ENCODE data around the gene GALR3.
"Not testable (repeated sequence)": the region's sequence is repeated elsewhere in the genome, so short reads cannot be mapped to it uniquely, and the experiment has no call there.

Gene GALR3, protein sequence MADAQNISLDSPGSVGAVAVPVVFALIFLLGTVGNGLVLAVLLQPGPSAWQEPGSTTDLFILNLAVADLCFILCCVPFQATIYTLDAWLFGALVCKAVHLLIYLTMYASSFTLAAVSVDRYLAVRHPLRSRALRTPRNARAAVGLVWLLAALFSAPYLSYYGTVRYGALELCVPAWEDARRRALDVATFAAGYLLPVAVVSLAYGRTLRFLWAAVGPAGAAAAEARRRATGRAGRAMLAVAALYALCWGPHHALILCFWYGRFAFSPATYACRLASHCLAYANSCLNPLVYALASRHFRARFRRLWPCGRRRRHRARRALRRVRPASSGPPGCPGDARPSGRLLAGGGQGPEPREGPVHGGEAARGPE

DNA sequence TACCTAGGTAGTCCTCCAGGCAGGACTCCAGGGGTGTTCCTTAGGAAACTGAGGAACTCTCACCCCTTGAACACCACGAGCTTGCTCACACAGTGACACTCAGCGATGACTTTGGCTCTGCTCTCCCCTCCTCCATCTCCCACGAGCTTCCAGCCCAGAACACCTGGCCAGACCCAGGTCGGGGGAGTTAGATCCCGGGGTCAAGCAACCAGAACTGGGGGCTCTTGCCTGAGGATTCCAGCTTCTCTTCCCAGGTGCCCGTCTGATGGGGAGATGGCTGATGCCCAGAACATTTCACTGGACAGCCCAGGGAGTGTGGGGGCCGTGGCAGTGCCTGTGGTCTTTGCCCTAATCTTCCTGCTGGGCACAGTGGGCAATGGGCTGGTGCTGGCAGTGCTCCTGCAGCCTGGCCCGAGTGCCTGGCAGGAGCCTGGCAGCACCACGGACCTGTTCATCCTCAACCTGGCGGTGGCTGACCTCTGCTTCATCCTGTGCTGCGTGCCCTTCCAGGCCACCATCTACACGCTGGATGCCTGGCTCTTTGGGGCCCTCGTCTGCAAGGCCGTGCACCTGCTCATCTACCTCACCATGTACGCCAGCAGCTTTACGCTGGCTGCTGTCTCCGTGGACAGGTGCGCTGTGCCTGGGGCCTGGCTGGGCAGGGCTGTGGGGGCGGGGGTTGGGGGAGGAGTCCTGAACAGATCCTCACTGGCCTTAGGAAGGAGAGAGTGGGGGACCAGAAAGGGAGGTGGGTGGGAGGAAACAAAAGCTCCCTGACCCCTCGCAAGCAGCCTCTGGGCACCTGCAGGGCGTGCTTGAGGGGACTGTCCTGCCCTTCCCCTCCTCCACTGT lies at the start of gene GALR3:
Gene GALR3, plus strand, starts transcription at position 249 of the 852 bp plus-strand sequence. Its CDS starts 25 bp downstream, at position 274.
- DNase-seq = no peak

DNA sequence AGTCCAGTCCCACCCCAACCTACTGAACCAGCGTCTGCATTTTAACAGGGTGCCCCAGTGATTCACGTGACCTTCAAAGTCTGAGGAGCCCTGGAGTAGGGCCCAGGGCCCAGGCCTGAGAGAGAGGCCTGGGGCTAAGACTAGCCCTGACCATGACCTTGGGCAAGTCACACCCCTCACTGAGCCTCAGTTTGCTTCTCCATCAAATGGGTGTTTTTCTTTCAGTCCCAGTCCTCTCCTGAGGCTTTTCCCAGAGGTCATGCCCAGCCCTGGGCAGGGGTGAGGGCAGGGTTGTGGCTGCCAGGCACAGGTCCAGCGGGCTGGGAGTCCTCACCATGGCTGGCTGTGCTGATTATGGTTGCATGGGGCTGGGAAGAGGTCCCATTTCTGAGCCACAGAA lies 48.5 kb upstream of the GALR3 start:
- DNase-seq = no peak

DNA sequence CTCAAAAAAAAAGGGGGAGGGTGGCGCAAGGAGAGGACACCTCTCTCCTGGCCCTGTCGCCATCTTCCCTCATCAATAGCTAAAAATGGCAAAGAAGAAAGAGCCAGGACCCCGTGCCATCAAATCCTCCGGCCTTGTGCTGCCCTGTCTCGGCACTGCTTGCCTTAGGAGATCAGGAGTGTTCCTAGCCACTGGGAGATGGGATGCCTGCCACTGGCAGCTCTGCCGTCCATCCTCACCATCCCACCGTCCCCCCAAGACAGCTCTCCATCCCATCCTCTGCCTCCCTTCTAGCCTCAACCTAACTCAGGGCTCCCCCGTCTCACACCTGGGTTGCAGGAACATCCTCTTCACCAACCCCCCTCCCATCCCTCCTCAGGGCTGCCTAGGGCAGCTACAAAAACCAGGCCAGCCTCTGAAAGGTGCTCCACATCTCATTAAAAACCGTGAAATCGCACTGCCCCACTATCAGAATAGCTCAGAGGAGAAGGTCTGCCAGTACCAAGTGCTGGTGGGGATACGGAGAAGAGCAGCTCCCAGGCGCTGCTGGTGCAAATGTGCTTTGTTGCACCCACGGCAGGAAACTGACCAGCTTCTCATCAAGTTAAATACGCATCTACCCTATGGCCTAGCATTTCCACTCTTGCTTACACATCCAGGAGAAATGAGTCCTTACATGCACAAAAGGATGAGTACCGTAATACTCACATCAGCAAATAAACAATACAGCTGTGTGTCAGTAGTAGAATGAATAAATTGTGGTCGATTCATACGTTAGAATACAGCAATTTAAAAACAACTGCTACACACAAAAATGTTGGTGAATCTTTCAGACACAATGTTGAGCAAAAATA lies 47.2 kb upstream of the GALR3 start:
- DNase-seq = no peak

DNA sequence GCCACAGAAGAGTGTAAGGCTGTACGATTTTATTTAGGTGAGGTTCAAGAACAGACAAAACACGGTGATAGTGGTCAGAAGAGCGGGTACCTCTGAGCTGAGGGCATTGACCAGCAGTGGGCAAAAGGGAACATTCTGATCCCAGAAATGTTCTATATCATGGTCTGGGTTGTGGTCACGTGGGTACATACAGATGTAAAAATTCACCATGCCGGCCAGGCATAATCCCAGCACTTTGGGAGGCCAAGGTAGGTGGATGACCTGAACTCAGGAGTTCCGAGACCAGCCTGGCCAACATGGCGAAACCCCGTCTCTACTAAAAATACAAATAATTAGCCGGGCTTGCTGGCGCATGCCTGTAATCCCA lies 46.6 kb upstream of the GALR3 start:
- DNase-seq = no peak

DNA sequence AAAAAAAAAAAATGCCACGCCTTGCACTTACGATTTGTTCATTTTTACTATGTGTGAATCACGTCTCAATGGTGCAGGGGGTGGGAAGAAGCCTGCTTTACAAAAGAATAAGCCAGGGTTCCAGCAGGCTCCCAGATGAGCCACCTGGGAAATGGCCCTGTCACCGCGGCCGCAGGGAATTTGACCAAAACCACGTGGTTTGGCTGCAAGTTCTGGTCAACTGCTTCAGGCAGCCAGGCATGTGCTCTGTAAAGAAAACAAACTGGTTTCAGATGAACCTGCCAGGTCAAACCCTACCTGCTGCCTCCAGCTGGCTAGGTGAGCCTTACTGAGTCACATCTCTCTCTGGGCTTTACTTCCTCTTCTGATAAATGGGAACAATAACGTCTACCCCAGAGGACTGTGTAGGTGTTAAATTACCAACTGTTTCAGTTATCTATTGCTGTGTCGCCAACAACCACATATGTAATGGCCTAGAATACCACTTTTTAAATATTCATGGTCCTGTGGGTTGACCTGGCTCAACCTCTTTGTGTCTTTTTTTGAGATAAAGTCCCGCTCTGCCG lies 46.0 kb upstream of the GALR3 start:
- no peak for DNase-seq

DNA sequence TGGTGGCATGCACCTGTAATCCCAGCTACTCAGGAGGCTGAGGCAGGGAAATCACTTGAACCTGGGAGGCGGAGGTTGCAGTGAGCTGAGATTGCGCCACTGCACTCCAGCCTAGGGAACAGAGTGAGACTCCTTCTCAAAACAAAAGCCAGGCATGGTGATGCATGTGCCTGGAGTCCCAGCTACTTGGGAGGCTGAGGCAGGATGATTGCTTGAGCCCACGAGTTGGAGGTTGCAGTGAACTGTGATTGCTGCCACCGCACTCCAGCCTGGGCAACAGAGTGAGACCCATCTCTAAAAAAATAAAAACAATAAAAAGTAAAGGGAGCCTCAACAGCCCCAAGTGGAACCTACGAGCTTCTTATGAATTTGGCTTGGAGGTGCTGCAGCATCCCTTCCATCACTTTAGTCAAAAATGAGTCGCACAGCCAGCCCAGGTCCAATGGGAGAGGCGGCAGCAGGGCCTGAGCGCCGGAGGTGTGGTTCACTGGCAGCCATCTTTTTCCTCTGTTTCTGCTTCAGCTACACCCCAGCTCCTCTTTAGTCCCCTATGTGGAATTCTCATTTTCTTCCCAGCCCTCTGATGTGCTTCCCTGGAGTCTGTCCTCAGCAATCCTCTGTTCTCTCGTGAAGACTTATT lies 44.7 kb upstream of the GALR3 start:
- no peak for DNase-seq

DNA sequence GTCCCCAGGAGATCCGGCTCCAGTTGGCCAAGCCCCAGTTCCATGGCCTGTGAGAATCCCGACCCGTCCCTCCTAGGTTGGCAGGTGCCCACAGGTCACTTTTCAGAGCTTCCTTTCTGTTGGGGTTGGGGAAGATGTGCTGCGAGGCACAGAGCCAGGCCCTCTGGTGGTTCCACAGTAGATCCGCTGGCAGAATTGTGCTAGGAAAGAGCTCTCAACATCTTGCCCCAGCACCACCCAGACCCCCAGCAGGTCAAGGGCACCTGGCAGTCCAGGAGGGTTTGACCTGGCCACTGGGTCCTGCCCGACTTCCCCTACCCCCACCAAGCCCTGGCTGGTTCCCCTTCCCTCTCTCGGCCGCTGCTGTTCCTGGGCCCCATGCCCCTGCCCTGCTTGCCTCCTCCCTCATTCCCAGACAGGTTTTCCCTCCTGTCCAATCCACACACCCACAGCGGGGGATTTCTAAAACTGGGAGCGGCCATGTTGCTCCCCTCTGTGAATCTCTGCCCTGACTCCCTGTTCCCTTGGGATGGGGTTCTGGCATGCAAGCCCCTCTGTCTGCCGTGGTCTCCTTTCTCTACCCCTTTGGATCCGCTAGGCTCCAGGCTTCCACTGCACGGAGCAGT lies 41.6 kb upstream of the GALR3 start:
- no peak for DNase-seq

DNA sequence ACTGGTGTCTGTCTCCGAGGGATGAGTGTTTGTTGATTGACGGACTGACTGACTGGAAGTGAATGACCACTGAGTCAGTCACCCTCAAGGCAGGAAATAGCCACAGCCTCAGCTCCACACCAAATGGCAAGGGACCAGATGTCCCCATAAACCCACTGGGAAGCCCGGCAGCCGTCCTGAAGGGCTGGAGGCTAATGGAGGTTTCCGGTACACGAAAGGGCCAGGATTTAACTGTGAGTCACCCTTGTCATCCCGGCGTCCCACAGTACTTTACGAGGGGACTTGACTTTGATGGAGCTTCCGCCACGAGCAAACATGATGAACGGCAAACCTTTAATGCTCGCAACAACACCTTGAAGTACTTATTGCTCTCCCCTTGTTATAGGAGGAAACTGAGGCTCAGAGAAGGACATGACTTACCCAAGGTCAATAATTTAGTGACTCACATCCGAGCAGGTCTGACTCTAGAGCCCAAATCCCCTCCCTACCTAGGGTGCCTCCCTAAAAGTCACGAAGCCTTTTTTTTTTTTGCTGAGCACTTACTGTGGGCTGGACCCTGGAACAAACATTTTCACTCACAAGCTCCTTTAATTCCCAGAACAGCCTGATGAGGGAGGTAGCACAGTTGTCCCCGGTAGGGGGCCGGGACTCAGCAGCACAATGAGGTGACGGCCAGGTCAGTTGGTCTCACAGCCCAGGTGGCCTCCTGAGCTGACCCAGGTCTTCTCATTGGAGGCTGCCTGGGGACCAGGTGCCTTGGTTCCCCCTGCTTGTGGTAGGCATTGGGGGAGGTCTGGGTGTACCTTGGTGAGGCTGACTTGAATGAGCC lies 40.6 kb upstream of the GALR3 start:
- no peak for DNase-seq

DNA sequence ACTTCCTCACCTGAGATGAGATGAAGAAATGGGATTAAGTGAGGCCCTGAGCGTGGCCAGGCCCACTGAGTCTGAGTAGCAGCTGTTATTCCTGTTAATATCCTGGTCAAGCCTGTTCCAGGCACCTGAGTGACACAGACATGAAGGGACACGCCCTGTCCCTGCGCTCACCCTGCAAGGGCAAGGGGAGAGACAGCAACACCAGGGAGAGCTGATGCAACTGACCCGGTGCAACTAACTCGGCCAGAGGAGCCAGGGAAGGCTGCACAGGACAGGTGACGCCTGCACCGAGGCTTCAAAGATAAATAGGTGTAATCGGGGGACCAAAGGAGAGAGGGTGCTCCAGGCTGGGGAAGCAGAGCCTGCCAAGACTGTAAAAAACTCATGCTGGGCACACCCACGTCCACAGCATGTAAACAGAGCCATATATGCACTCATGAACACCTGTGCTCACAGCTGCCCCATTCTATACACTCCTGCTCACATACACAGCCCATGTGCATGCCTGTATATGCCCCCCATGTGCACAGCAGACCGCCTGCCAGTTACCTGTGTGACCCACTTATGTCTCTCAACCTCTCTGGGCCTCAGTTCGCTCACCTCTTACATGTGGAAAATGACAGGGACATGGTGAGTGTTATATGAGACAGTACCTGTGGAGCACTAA lies 38.2 kb upstream of the GALR3 start:
- DNase-seq = no peak

DNA sequence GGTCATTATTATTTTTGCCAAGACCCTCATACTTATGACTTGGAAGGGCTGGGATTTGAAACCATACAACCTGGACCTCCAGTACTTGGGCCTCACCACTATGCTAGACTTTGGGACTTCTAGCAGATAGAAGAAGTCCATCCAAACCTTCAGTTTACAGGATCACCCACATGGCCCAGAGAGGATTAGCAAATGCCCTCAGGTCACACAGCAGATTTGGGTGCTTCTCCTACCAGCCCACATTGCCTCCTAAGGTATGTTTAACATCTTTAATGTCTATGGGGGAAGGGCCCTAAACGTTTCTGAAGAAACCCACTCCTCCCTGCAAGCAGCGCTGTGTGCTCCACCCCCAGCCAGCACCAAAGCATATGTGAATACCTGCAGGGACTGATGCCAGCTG lies 32.9 kb upstream of the GALR3 start:
- no peak for DNase-seq

DNA sequence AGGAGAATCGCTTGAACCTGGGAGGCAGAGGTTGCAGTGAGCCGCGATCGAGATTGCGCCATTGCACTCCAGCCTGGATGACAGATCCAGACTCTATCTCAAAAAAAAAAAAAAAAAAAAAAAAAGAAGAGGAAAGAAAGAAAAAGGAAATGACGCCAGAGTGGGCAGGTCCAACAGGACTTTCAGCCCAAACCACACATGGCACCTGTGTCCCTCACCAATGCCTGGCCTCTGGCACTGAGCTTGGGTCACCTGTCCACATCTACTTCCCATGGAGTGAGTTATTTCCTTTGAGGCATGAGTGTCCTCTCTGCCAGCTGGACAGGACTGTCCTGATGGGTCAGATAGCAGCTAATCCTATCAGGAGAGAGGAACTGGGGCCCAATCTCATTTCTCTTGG lies 30.7 kb upstream of the GALR3 start:
- no peak for DNase-seq

DNA sequence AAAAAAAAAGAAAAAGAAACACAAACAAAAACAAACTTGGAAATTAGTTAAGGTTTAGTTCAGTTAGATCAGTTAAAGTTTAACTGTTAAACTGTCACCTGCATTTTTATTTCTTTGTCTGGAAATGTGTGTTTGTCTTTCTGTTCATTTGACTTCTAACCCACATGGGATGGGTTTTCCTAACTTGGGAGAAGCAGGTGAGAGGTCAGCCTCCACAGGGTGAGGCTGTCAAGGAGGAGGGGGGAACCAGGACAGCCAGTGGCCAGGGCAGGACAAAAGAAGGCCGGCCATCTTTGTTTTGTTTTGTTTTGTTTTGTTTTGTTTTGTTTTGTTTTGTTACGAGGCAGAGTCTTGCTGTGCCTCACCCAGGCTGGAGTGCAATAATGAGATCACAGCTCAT lies 28.8 kb upstream of the GALR3 start:
- no peak for DNase-seq

DNA sequence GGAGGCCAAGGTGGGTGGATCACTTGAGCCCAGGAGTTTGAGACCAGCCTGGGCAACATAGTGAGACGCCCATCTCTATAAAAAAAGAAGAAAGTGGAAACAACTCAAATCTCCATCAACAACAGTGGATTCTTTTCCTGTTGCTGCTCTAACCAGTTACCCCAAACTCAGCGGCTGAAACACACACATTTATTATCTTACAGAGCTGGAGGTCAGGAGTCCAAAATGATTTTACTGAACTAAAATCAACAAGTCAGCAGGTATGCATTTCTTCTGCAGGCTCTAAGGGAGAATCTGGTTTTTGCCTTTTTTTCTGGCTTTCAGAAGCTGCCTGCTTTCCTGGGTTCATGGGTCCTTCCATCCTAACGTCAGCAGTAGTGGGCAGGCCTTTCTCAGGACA lies 27.1 kb upstream of the GALR3 start:
- DNase-seq = no peak

DNA sequence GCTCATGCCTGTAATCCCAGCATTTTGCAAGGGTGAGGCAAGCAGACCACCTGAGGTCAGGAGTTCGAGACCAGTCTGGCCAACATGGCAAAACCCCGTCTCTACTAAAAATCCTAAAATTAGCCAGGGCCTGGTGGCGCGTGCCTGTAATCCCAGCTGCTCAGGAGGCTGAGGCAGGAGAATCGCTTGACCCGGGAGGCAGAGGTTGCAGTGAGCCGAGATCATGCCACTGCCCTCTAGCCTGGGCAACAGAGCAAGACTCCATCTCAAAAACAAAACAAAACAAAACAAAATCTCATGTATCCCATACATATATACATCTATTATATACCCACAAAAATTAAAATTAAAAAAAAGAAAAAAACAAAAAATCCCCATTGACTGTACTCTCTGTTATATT lies 25.9 kb upstream of the GALR3 start:
- not testable (repeated sequence) for DNase-seq

DNA sequence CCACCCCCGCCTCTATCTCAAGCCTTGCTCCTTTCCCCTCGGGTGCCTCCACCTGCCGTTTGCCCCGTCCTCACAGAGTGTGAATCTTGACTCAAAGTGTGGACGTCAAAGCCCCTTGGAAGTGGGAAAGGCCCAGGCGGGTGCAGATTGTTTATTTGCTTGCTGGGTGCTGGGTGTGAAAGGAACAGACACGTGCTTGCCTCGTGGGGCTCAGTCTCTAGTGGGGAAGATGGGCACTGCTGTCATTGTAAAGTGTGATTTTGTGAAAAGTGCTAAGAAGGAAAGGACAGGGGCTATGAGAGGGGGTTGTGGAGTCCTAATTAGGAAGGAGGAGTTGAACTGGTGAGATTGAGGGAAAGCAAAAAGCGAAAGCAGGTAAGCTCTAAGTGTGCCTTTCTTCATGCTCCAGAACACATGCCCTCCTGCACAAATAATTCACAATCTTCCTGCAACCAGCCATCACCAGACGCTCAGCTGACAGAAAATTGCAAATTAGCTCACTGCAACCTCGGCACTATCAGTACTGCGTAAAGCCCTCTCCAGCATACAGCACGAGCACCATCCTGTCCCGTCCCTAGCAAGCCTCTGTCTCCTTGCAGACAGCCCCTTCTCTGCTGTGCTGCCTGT lies 25.2 kb upstream of the GALR3 start:
- no peak for DNase-seq

DNA sequence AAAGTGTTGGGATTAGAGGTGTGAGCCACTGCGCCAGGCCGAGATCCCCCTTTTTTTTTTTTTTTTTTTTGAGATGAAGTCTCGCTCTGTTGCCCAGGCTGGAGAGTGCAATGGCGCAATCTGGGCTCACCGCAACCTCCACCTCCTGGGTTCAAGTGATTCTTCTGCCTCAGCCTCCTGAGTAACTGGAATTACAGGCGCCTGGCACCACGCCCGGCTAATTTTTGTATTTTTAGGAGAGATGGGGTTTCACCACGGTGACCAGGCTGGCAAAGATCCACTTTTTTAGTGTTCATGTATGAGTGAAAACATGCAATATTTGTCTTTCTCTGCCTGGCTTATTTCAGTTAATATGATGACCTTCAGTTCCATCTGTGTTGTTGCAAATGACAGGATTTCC lies 23.2 kb upstream of the GALR3 start:
- DNase-seq = not testable (repeated sequence)

DNA sequence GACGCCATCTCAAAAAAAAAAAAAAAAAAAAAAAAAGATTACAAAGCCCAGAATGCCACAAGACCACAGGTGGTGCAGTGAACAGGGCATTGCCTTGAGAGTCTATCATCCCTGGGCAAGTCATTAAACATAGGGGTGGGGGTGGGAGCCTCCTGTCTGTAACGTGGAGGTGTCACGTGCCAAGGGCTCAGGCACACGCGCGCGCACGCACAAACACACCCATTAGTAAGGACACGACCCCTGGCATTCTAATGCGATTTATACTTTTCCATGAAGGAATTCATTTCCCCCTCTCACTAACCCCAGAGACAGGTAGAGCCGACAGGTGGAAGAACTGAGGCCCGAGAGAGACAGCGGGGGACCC lies 21.3 kb upstream of the GALR3 start:
- DNase-seq = no peak

DNA sequence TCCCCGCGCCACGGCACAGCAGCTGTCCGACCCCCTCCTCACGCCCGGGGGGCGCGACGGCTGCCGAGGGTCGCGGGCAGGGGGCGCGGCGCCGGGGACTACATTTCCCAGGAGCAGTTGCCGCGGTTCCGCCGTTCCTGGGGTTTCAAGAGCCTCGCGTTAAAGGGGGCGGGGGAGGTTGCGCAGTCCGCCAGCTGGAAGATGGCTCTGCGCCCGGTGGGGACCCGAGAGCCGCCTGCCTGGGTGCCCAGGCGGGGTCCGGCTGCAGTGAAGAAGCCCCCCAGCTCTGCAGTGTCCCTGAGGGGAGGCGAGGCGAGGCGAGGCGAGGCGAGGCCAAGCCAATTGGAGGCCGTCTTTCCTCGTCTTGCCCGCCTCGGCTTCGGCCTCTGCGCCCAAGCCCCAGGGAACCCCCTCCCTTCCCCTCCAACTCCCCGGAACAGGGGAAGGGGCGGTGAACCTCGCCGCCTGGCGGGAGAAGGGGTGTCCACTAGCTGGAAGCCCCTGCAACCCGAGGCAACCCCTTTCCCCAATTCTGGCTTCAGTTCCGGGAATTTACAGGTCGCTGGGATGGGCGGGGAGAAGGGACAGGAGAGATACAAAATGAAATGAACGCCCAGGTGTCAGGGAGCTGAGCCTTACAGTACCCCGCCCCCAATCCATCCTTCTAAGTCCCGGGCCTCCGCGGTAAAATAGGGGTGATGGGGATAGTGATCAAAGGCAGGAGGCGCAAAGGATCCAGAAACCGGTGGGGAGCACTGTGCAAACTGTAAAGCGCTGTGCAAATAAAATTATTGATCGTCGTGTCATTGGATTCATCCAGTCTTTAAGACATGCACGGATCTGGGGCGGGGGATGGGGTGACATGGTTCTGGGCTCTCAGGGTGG lies 20.6 kb upstream of the GALR3 start:
- no peak for DNase-seq

DNA sequence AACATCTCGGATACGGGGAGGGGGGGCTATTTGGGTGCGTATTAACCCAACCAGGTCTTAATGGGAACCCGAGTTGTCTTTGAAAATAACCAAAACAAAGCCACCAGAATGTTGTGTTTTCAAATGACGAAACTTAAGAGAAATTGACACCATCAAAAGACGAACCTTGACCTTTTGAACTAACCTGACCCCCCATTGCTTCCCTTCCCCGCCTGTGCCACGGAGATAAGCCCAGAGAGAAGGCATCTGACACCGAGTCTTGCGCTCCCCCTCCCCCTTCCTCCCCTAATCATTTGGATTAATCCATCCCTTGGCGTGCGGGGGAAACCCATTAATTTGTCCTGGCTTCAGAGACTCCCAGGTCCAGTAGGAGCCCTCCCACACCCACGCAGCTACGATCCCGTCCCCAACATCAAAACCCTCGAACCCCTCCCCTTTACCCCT lies 20.0 kb upstream of the GALR3 start:
- no peak for DNase-seq
